ENCODE data around the gene TTC14.
A peak's percentile ranks its signal among the peaks of the same experiment; 100 is the strongest.

DNA sequence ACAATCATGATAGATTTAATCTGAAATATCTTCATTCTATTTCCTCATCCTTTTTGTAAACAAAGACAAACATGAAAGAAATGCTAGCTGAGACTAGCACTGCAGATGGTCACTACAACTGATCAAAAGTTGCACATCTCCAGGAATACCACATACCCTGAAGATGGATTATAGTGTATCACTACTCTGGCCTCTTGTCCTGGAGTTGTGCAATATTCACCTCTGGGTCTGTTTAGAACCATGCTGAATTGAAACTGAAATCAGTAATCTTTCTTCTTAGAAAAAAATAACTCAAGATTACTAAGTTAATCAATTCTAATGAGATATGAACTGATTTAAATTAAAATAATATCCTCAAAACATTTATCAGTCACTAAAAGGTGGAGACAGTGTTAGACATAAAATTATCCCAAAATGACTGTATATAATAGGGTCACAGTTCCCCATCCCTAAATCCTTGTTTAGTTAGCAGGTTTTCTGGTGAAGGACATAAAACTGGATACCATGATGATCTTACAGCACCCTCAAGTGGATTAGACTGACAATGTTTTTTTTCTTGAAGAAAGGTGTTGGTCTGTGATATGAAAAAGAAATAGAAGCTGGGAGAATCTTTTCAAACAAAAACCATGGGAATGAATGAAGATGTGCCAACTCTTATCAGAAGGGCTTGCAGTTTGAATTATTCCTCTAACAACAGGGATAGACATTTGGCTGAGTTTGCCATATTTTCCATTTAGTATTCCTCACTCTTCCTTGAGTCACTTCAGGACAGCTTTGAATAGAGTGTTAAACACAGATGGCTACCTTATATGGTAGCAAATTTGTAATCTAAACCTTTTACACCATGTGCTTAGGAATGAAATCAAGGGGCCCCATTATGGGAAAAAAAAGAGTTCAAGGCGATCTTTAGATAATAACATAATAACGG, 7.1 kb upstream of the TTC14 start:
- TF ChIP-seq CTCF (IDR thresholded peaks at IDR 0.05): peak in 1 of 3 donors; percentile 7
- TF ChIP-seq POLR2AphosphoS5 (IDR thresholded peaks at IDR 0.05): no peak
- TF ChIP-seq POLR2A (IDR thresholded peaks at IDR 0.05): no peak
